T-helper 2 cell treated with Interferon-gamma antibody and Interleukin-4, amounts not matched to agents 5 μg/mL and 100 μg/mL, for 36 hours (primary cell): ENCODE data around the gene LRCH4.
"Not testable (repeated sequence)": the region's sequence is repeated elsewhere in the genome, so short reads cannot be mapped to it uniquely, and the experiment has no call there.

Experiments
- DNase-seq: peaks from one replicate; pipeline ENCODE4 v3.0.0; 2021; ENCODE audit warnings: low spot score
- H3K27ac Mint-ChIP-seq: one replicate; pipeline ENCODE4 v1.8.0; 2021; ENCODE audit warnings: mild to moderate bottlenecking, mixed read lengths
- H3K27me3 Mint-ChIP-seq: one replicate; pipeline ENCODE4 v1.8.0; 2021; ENCODE audit warnings: low read depth, mixed read lengths
- H3K36me3 Mint-ChIP-seq: one replicate; pipeline ENCODE4 v1.8.0; 2021; ENCODE audit warnings: low read depth, mixed read lengths
- H3K4me1 Mint-ChIP-seq: one replicate; pipeline ENCODE4 v1.8.0; 2021; ENCODE audit warnings: low read depth, mixed read lengths
- H3K4me3 Mint-ChIP-seq: one replicate; pipeline ENCODE4 v1.8.0; 2022; ENCODE audit warnings: mild to moderate bottlenecking, moderate library complexity, mixed read lengths
- H3K9me3 Mint-ChIP-seq: one replicate; pipeline ENCODE4 v1.8.0; 2021; ENCODE audit warnings: mixed read lengths

LRCH4 gene

GRCh38 chr7:100572281-100572948, 13.5 kb downstream of the LRCH4 start:
- Mint-ChIP-seq H3K27ac (no peak overlapping the region), H3K27me3 (peaks cover 4% of the 10 kb centered on the region), H3K4me1 (peaks cover 10% of the 10 kb centered on the region), H3K9me3 (no peaks in the 10 kb centered on the region), H3K36me3 (peaks cover 21% of the 10 kb centered on the region), H3K4me3 (no peak overlapping the region)
- no peak for DNase-seq

GRCh38 chr7:100571829-100572116, 14.2 kb downstream of the LRCH4 start:
- DNase-seq: no peak
- Mint-ChIP-seq H3K27ac (no peak overlapping the region), H3K4me1 (peaks cover 10% of the 10 kb centered on the region), H3K27me3 (peaks cover 4% of the 10 kb centered on the region), H3K4me3 (no peak overlapping the region), H3K9me3 (no peaks in the 10 kb centered on the region), H3K36me3 (peaks cover 20% of the 10 kb centered on the region)

- H3K4me1 Mint-ChIP-seq: peaks cover 13% of the 10 kb centered on the region
- DNase-seq: no peak
- no peak overlapping the region for H3K27ac Mint-ChIP-seq
- peak overlapping the region; percentile 24 for H3K4me3 Mint-ChIP-seq
- peaks cover 4% of the 10 kb centered on the region for H3K27me3 Mint-ChIP-seq
- H3K9me3 Mint-ChIP-seq: no peaks in the 10 kb centered on the region
- H3K36me3 Mint-ChIP-seq: peaks cover 16% of the 10 kb centered on the region
Measured at GRCh38 chr7:100570954-100571828, 14.7 kb downstream of the LRCH4 start.

- Mint-ChIP-seq H3K27ac (peak overlapping the region; percentile 31), H3K4me1 (peaks cover 13% of the 10 kb centered on the region), H3K9me3 (no peaks in the 10 kb centered on the region), H3K36me3 (peaks cover 10% of the 10 kb centered on the region), H3K27me3 (peaks cover 4% of the 10 kb centered on the region), H3K4me3 (peak overlapping the region; percentile 45)
- no peak for DNase-seq
Measured at GRCh38 chr7:100568896-100569844, 16.8 kb downstream of the LRCH4 start.

- H3K27me3 Mint-ChIP-seq: peaks cover 4% of the 10 kb centered on the region
- peaks cover 17% of the 10 kb centered on the region for H3K4me1 Mint-ChIP-seq
- H3K4me3 Mint-ChIP-seq: no peak overlapping the region
- no peak overlapping the region for H3K27ac Mint-ChIP-seq
- H3K9me3 Mint-ChIP-seq: no peaks in the 10 kb centered on the region
- peaks cover 13% of the 10 kb centered on the region for H3K36me3 Mint-ChIP-seq
- DNase-seq: no peak
Measured at GRCh38 chr7:100568176-100568895, 17.6 kb downstream of the LRCH4 start.

GRCh38 chr7:100567751-100568175, 18.2 kb downstream of the LRCH4 start:
- peaks cover 13% of the 10 kb centered on the region for H3K36me3 Mint-ChIP-seq
- H3K27me3 Mint-ChIP-seq: peaks cover 4% of the 10 kb centered on the region
- H3K9me3 Mint-ChIP-seq: no peaks in the 10 kb centered on the region
- peak overlapping the region; percentile 45 for H3K27ac Mint-ChIP-seq
- H3K4me1 Mint-ChIP-seq: peaks cover 17% of the 10 kb centered on the region
- no peak for DNase-seq
- no peak overlapping the region for H3K4me3 Mint-ChIP-seq

- H3K4me3 Mint-ChIP-seq: no peak overlapping the region
- no peak for DNase-seq
- H3K27ac Mint-ChIP-seq: peak overlapping the region; percentile 45
- peaks cover 4% of the 10 kb centered on the region for H3K27me3 Mint-ChIP-seq
- H3K9me3 Mint-ChIP-seq: no peaks in the 10 kb centered on the region
- peaks cover 17% of the 10 kb centered on the region for H3K4me1 Mint-ChIP-seq
- peaks cover 14% of the 10 kb centered on the region for H3K36me3 Mint-ChIP-seq
Measured at GRCh38 chr7:100567031-100567730, 18.7 kb downstream of the LRCH4 start.

- DNase-seq: no peak
- Mint-ChIP-seq H3K27ac (no peak overlapping the region), H3K4me3 (no peak overlapping the region), H3K36me3 (peaks cover 11% of the 10 kb centered on the region), H3K9me3 (no peaks in the 10 kb centered on the region), H3K4me1 (peaks cover 16% of the 10 kb centered on the region), H3K27me3 (peaks cover 4% of the 10 kb centered on the region)
Measured at GRCh38 chr7:100566018-100566531, 19.9 kb downstream of the LRCH4 start.

- no peak overlapping the region for H3K27ac Mint-ChIP-seq
- H3K9me3 Mint-ChIP-seq: no peaks in the 10 kb centered on the region
- no peak for DNase-seq
- H3K4me3 Mint-ChIP-seq: no peak overlapping the region
- H3K36me3 Mint-ChIP-seq: peaks cover 11% of the 10 kb centered on the region
- peaks cover 16% of the 10 kb centered on the region for H3K4me1 Mint-ChIP-seq
- H3K27me3 Mint-ChIP-seq: peaks cover 4% of the 10 kb centered on the region
Measured at GRCh38 chr7:100565133-100565571, 20.8 kb downstream of the LRCH4 start.

- not testable (repeated sequence) for DNase-seq, H3K4me3 Mint-ChIP-seq, H3K9me3 Mint-ChIP-seq, H3K27me3 Mint-ChIP-seq, H3K27ac Mint-ChIP-seq
- H3K36me3 Mint-ChIP-seq: peaks cover 13% of the 10 kb centered on the region
- H3K4me1 Mint-ChIP-seq: peaks cover 14% of the 10 kb centered on the region
Measured at GRCh38 chr7:100564405-100564804, 21.5 kb downstream of the LRCH4 start.

GRCh38 chr7:100563809-100564400, 22.0 kb downstream of the LRCH4 start:
- H3K36me3 Mint-ChIP-seq: peaks cover 16% of the 10 kb centered on the region
- H3K9me3 Mint-ChIP-seq: no peaks in the 10 kb centered on the region
- H3K4me3 Mint-ChIP-seq: no peak overlapping the region
- H3K27me3 Mint-ChIP-seq: no peaks in the 10 kb centered on the region
- peak; percentile 62 for DNase-seq
- peaks cover 12% of the 10 kb centered on the region for H3K4me1 Mint-ChIP-seq
- peak overlapping the region; percentile 57 for H3K27ac Mint-ChIP-seq

- H3K27me3 Mint-ChIP-seq: no peaks in the 10 kb centered on the region
- no peak overlapping the region for H3K4me3 Mint-ChIP-seq
- no peak overlapping the region for H3K27ac Mint-ChIP-seq
- no peaks in the 10 kb centered on the region for H3K9me3 Mint-ChIP-seq
- H3K36me3 Mint-ChIP-seq: peaks cover 16% of the 10 kb centered on the region
- H3K4me1 Mint-ChIP-seq: peaks cover 9% of the 10 kb centered on the region
- DNase-seq: no peak
Measured at GRCh38 chr7:100563100-100563564, 22.8 kb downstream of the LRCH4 start.
